GM21447 (cell line): Measurements from ENCODE around the gene MMADHC.

Experiments
- ATAC-seq: cut with Tn5 transposase; IDR thresholded peaks from one replicate; pipeline ENCODE4 v1.9.1; 2021; ENCODE audit not compliant: unreplicated experiment

MMADHC gene

DNA sequence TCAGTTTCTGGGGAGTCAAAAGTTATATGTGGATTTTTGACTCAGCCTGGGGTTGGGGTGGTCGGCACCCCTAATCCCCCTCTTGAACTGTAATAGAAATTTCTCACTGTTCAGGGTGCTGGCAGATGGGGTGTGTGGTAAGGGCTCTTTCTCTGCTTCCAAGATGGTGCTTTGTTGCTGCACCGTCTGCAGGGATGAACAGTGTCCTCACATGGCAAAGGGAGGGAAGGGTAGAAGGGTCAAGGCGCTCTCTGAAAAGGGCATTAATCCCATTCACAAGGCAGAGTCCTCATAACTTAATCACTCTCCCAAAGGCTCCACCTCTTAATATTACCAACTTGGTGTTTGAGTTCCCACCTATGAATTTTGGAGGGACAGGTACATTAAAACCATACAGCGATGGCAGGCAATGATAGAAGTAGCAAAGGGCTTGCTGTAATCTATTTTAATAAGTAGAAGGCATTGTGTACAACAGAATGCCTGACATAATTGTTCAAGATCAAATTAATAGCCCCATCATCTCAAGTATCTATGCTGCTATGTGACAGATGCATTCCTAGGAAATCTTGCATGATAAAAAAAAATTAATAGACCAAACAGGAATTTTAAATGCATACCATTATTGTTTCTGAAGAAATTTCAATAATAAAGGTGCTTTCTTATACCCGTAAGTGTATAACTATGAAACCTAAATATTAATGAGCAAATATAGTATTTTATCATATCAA is 28.1 kb downstream of the MMADHC start:
- no peak for ATAC-seq

DNA sequence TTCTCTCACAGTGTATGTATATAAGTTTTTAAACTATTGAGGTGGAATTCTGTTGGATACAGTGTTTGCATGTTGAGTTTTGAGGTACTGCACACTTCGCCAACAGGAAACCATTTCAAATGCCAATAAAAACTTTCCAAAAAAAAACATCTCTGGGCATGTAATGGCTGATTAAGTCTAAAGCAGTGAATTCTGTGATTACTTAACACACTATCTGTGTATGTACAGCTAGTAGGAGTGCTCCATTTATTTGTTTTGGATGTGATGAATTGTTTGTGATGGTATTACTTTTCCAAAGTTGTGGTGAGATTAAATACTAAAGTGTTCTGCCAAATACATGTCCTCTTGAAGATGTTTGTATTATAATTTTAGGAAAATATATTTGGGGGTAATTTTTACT is 31.1 kb downstream of the MMADHC start:
- no peak for ATAC-seq

DNA sequence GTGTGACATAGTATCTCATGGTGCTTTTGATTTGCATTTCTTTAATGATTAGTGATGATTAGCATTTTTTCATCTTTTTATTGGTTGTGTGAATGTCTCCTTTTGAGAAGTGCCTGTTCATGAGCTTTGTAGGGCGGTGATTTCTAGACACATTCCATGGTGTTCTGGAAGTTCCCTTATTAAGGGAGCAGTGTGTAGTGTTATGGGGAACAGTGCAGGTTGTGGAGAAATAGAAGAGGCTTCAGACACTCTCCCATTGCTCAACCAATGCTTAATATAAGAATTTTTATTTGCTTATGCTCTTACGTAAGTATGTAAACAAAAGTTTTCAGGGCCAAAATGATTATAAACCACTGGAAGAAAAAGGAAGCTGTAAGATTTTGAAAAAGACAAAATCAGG is 34.7 kb downstream of the MMADHC start:
- no peak for ATAC-seq

DNA sequence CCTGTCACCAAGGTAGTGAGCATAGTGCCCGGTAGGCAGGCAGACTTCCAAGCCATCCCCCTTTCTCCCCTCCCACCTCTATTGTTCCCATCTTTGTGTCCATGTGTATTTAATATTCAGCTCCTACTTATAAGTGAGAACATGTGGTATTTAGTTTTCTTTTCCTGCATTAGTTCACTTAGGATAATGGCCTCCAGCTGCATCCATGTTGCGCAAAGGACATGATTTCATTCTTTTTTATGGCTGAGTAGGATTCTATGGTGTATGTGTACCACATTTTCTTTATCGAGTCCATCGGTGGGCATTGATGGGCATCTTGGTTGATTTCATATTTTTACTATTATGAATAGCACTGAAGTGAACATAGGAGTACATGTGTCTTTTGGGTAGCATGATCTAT is 35.3 kb downstream of the MMADHC start:
- no peak for ATAC-seq

DNA sequence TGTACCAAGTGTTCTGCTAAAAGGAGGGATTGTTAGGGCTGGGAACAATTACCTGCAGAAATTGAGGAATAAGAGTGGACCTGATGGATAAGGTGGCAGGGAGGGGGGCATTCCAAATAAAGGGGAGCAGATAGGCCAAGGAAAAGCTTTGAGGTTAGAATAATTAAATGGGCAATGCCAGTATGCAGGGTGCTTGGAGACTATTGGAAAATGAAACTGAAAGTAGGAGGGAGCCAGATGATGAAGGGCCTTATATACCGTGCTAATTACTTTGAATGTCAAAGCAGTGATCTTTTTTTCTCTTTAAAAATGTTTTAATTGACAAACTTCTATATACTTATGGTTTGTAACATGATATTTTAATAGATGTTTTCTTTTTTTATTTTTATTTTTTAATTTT is 42.9 kb downstream of the MMADHC start:
- no peak for ATAC-seq

DNA sequence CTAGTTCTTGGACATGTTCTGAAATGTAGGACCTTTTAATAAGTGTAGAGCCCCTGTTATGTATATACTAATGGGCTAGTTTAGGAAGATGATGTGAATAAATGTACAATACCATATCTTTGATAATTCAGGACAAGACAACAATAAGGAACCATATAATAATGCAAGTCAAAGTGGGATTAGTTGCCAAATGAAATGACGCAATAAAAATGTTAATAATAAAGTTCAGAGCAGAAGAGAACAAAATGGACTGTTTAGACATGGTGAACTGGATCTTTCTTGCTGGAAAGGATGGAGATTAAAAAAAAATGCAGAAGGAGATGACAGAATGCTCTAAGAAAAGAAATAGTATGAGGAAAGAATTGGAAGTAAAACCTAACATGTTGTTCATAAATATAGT is 43.7 kb downstream of the MMADHC start:
- ATAC-seq, result no peak

DNA sequence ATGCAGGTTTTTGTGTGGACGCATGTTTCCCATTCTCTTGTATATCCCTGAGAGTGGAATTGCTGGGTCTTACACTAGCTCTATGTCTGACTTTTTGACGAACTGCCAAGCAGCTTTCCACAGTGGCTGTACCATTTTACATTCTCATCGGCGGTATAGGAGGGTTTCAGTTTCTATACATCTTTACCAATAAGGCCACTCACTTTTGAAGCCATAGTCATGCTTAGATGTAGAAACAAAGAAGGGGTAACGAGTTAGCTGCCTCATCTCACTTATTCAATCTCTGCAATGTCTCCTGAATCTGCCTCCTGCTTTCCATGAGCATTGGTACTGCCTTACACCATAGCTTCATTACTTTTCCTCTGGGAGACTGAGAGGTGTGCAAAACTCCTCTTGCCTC is 47.4 kb downstream of the MMADHC start:
- ATAC-seq, result no peak

DNA sequence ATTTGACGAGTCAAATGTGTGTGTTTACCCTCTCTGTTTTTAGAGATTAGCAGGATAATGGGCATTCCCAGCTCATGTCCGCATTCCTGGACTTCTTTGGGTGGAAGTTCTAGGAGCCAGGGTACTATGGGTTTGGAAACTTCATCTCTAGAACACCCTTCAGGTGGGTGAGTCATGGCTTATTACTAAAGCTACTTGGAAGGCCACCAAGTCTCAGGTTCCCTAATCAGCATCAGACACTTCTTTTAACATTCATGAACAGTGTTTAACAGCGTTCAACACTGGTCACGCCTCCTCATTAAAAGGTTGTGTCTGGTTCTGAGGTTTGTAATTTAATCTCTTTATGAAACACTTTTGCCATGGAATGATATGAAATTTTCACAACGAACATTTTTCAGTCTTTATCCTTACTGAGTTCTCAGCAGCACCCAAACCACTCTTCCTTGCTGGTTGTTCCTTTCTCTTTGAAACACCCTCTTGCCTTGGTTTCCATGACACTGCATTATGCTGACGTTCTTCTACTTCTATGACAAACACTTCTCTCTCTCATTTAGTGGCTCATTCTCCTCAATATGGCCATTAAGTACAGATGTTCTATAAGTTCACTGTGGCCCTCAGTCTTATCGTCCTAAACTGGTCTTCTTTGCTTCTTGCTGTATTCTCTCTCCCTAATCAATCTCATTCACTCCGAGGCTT is 49.3 kb downstream of the MMADHC start:
- ATAC-seq, result no peak

DNA sequence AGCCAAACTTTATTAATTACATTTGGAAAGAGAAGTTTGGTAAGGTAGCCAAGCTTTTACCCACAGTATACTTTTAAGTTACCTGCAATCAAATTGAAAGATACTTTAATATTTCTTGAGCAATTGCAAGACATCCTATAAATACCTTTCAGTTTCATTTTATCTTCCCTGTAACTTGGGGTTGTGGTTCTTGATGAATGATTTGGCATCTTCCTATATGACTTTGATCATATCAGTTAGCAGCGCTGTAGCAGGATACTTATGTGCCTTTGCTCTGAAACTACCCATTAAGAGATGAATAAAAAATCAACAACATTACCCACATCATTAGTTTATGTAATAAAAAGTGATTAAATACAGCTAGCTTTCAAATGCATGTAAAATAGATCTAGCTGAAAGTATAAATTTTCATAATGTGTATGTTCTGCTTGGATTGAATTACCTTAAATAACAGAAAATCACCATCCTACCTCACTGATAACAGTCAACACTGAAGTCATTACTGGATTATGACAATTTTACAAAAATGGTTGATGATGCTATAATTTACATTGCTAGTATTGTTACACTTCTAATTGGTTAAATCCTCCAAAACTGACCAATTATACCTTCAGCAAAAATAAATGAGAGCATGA is 50.4 kb downstream of the MMADHC start:
- no peak for ATAC-seq

DNA sequence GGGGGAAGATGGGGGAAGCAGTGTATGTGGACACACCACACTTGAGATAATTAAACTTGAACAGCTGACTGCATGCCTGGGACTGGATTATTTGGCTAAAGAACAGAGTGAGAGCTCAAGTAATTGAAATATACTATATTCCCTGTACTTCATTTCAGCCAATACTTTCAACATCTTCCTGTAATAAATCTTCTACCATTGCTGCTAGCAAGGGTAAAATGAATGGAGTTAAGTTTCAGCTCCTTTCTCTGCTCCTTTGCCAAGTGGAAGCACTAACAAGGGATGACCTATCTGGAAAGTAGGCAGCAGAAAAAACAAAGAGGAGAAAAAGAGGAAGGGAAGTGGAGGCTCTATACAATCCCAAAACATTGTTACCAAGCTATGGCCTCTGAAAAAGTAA is 50.9 kb downstream of the MMADHC start:
- no peak for ATAC-seq

DNA sequence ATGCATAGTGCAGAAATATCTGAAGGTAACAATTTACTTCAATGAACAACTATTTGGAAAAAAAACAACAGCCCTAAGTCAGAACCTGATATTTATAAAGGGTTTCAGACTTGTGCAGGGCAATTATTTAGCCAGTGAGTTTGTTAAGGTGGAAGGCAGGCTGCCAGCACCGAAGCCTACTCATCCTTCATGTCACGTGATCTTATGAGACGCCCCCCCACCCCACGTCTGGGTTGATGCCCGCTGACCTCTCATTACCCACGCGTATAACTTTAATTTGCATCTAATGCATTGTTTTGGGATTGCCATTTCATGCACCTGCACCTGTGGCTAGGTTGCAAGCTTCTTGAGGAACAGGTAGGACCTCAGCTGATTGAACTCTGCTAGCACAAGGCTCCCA is 52.9 kb downstream of the MMADHC start:
- no peak for ATAC-seq

DNA sequence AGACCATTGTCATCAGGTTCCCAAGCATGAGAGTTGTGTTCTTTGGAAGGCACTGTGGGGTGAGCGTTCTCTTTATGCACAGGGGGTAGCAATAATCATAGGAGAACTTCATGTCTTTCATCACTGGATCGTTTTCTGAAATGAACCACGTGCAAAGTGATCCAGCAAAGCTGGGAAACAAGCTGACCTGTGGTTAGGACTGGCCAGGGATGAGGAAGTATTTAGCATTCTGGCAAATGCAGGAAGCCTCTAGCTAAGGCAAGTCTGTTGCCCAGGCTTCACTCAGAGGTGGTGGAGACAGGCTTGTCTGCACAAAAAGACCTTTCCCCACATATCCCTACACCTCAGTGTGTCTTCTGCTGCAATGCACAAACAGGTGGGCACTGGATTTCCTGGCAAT is 58.6 kb downstream of the MMADHC start:
- no peak for ATAC-seq

DNA sequence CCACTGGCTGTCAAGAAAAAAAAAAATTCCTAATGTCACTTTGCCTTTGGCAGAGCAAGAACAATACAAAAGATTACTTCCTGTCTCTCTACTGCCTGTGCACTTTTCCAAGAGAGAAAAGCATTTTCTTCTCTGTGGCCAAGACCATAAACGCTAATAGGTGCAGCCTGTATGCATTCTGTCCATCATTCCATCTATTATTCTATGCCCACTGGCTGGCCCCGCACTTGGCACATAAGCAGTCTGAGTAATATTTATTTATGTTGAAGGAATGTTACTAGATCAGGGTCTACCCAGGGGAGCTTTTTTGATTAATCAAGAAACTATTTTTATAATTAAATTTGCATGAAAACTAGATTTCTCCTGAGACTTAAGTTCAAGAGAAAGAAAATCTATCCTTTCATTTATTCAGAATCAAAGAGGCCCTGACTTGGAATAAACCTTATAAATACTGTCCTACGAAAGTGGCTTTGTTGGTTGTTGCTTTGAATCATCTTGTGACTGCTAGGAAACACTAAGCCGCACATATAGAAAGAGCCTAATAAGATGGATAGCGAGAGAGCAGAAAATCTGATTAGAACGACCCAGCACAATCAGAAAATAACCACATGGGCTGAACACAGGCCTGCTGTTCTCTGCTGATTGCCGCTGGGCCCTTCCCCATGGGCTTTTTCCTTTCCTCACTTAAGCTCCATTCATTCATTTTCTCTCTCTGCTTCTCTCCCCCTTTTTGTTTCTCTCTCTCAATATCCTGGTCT is 59.4 kb downstream of the MMADHC start:
- no peak for ATAC-seq

DNA sequence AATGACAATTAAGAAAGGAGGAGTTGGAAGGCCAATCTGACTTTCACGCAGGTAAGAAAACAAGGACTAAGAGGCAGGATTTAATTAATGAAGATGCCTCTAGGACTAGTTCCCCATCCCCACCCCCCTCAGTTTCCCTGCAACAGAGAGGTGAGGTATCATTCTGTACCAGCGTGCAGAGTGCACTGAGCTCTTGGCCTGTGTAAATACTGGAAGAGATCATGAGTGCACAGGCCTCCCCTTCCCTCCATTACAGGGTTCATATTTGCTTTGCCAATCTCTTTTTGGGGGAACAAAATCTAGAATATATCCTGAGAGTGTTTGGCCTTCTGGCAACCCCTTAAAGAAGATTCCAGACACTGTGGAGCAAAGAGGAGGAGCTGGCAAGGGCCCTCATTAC is 60.9 kb downstream of the MMADHC start:
- ATAC-seq, result no peak

DNA sequence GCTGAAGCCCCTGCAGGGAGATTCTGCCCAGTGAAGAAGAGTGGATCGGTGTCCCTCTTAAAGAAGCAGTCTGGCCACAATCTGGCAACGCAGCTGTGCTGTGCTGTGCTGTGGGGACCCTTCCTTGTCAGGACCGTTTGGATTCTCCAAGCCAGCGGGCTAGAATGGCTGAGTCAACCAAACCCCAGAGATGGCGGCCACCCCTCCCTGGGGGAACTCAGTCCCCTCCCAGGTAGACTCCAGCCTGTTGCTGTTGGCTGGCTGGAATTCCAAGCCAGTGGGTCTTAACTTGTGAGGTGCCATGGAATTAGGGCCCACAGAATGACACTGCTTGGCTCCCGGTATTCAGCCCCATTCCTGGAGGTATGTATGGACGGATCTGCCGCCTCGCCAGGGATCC is 62.3 kb downstream of the MMADHC start:
- no peak for ATAC-seq
